HG02610 (cell line): ENCODE measurements around the gene TCF15.

Source experiments
- ATAC-seq: cut with Tn5 transposase; IDR thresholded peaks from one replicate; pipeline ENCODE4 v1.9.1; 2021; ENCODE audit warnings: mild to moderate bottlenecking, moderate library complexity; ENCODE audit not compliant: unreplicated experiment

Gene TCF15

DNA sequence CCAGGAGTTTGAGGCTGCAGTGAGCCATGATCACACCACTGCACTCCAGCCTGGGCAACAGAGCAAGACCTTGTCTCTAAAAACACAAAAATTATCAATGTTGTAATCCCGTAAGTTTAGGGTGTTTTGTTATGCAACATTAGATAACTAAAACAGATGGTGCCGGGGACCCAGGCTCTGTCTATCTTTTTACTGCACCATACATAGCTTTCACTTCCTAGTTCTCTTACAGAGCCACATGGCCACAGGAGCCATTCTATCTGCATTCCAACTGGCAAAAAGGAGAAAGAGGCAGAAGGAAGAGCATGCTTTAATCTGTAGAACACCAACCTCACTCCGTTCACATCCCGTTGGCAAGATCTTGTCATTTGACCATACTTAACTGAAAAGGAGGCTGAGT is 5.4 kb upstream of the TCF15 start:
- ATAC-seq: no peak

DNA sequence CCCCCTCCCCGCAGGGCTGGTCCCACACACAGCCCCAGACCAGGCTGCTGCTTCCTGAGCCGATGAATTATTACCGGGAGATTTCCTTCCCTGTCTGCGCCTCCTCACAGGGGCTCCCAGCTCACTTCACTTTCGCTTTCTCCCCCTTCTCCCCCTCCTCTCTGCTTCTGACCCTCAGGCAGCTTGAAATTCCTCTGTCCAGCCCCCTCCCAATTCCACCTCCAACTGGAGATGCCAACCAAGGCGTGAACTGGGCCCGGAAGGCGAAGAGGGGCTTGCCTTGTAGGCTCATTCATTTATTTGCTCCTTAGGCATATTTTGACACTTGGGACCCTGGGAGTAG is 1.7 kb upstream of the TCF15 start:
- ATAC-seq: no peak

DNA sequence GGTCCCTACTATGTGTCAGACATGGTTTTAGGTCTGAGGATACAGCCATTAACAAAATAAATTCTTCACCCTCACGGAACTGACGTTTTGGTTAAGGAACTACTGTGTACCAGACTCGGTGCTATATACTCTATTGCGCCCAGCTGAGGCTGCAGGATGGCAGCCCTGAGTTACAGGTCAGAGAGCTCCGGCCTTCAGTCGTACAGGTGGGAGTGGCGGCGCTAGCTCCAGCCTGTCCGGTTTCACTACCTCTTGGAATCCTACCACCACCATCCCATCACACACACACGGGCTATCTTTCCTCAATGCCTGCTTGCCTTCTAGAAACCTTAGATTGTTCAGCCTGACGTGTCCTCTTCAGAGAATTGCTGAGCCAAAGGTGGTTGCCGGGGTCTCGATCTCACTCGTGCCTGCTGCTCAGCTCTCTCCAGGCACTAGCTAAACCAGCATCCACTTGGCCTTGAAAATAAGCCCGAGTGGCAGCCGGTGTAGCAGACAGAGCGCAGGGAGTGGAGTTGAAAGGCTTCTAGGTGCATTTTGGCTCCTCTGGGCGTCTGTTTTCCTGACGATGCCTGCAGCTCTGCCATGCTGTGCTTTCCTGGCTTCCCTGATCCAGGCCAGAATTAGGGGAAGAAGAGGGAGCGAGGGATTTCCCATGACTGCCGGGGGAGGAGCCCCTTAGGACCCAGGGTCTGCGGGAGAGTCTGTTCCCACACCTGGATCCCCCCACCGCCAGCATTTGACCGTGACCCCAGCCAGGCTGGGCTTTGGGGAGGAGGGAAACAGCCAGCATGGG is 1.1 kb upstream of the TCF15 start:
- ATAC-seq: no peak

DNA sequence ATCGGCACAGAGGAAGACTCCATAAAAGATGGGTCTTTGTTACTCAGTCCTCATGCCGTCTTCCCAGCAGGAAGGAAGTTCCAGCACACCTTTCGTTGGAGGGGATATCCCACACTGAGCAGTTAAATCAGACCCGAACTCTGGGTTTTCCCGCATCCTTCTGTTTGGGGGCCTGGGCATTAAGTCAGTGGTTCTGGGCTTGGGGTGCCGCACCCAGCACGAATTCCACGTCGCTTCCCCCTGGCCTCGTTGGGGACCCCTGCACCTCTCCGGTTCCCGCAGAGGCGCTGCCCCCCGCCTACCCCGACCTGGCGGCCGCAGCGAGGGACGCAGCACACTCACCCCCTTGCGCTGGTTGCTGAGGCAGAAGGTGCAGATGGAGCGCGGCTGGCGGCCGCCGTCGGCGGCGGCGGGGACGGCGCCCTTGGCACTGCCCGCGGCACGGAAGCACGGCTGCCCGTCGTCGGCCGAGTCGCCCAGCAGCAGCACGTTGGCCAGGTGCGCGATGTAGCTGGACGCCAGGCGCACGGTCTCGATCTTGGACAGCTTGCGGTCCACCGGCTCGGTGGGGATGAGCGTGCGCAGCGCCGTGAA is 641 bp downstream of the TCF15 start:
- no peak for ATAC-seq

DNA sequence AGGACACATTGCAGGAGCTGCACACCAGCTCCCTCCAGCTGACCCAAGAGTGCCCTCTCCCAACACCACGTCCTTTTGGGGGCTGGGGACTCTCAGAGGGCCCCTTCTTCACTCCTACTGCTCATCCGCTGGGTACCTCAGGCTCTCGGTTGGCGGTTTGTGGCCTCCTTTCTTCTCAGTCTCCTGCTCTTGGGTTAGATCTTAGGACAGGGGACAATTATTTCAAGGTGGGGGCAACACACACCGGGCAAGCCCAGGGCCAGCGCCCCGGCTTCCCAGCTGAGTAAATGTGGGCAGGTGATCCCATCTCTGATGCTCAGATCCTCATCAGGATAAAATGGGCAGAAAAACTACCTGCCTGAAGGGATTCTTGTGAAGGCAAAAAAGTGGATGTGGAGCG is 1.1 kb downstream of the TCF15 start:
- no peak for ATAC-seq

DNA sequence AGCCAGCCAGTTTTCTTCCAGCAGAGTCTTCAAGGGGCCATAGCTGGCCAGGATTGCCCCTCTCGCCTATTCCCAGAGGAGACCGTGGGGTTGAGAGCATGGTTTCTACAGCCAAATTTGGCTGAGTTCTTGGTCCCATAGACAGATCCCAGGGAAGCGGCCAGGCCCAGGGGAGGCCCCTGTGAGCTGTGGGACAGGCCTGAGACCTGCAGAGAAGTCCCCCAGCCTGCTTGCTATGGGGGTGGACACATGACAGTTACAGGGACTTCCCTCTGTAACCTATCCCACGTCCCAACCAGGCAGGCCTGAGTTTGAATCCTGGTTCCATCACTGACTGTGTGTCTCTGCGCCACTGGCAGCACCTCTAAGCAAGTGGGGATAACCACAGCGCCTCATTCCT is 2.6 kb downstream of the TCF15 start:
- no peak for ATAC-seq

DNA sequence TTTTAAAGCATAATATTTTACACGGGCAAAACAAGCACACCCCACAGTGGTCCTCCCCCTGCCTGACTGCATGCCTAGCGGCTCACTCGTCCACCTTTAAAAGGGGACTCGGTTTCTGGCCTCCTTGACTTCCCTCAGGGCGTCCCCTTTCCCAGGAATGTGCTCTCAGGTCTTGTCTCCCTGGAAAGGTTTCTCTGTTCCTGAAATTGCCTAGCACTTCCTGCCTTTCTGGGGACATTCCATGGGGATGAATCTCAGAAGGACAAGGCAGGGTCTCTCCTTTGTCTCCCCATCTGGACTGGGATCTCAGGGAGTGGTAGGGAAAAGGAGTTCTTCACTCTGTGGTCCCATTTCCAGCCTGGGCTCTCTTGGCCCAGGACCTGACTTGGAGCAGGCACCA is 4.9 kb downstream of the TCF15 start:
- ATAC-seq: no peak

DNA sequence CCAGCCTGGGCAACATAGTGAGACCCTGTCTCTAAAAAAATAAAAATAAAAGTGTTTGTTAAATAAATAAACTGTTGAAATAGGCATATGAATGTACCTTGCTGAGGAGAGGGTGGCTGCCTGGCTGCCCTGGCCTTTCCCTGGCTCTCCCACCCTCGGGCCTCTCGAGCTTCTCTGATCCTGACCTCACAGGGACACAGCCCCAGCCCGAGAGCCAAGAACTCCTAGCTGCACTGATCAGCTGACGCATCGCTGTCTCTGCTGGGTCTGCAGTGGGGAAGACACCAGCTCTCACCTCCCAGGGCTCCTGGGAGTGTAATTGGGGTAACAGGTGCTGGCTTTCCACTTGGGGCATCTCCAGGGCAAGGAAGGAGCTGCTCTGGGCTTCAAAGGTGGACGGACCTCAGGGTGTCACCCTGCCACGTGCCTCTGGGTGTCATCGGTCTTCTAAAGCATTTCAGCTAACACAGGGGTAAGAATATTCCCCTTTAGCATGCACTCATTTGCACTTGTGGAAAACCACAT is 6.9 kb downstream of the TCF15 start:
- ATAC-seq: no peak

DNA sequence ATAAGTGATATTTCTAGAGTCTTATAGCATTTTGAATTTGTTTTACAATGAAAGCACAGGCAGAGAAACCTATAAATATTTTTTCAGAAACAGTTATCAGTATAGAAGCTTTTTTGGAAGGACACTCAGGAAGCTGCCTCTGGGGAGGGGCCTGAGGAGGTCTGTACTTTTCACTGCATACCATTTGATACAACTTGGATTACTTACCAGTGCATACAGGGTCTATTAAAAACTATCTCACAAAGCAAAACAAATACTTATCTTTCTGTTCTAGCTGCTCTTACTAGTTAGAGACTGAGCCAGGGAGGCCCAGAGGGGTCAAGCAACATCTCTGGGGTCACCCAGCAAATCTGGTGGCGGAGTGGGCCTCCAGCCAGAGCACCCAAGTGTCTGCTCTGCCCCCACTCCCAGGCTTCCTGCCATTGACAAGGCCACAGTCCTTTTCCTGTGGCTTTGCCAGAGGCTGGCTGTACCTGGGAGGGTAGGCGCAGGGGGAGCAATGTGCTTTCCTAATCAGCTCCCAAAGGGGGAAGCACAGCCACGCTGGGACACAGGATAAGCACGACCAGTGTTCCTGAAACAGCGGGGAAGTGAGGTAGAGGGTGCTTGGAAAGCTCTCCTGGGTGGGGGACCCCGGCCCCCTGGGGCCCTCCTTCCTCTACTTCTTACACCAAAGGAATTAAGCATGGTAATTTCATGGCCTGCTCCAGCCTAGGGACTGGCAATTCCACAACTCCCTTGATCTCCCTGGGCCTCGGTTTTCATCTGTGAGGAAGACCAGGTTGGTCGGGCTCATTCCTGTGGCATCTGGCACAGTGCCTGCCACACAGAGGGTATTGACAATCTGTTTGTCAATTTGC is 7.8 kb downstream of the TCF15 start:
- no peak for ATAC-seq

DNA sequence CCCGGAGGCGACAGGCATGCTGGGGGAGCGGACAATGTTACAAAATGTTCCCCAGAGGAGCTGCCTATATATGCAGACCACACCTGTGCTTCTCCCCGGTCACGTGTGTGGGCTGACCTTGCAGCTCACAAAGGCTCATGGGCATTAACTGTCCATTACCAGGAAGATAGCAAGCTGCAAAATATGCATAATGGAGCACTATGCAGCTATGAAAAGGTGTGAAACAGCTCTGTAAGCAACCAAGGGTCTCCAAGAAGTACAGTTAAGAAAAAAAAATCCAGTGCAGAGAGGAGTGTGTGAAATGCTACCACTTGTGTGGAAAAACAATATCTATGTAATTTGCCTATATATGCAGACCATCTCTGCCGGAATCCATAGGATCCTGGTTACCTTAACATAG is 9.4 kb downstream of the TCF15 start:
- ATAC-seq: no peak

DNA sequence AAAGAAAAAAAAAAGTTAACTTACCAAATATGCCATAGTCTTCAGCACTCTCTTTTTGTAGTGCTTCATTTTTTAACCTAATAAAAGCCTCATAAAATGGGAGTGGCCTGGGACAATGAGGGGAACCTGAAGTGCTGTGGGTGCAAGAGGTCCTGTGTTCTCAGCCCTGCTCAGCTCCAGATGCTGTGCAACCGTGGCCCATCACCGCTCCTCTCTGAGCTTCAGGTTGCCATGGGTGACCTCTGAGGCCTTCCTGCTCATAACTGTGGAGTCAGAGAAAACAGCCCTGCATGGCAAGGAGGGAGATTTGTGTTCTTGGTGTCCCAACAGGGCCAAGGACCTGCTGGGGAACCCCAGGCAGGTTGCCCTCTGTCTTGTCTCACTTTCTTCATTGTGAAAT is 10.0 kb downstream of the TCF15 start:
- no peak for ATAC-seq

DNA sequence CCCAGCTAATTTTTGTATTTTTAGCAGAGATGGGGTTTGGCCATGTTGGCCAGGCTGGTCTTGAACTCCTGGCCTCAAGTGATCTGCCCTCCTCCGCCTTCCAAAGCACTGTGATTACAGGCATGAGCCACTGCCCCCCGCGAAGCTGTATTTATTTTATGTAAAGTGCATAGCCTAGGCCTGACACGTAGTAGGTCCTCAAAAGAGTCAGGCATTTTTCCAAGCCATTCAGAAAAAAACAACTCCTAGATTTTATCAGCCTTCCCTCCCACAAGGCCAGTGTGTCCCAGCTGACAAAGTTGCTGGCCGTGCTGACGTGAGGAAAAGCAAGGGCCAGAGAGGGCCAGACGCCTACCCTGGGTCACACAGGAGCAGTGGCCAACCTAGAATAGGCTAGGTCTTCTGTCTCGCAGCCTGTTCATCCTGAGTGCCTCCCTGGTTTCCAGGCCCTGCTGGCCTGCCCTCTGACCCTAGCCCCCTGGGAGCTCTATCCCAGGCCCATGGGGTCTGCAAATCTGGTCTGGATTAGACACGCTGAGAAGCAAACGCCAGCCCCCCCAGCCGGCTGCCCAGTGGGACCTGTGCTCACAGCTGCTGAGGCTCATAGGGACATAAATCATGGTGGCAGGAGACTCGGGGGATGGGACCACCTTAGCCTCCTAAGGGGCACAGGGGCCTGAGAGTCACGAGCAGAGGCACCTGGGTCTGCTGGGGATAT is 11.8 kb downstream of the TCF15 start:
- ATAC-seq: no peak

DNA sequence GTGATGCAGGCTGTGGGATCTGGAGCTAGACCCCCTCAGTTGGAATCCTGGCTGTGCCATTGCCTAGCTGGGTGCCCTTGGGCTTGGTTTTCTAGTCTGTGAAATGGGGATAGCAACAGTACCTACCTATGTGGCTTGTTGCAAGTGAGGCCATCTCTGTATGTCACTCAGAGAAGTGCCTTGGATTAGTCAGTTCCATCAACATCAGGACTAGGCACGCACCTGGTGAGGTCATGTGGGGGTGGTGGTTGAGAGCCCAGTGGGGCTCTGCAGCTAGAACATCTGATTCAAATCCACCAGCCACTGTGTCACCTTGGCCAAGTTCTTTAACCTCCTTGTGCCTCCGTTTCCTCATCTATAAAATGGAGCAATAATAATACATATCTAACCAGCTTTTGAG is 12.5 kb downstream of the TCF15 start:
- no peak for ATAC-seq

DNA sequence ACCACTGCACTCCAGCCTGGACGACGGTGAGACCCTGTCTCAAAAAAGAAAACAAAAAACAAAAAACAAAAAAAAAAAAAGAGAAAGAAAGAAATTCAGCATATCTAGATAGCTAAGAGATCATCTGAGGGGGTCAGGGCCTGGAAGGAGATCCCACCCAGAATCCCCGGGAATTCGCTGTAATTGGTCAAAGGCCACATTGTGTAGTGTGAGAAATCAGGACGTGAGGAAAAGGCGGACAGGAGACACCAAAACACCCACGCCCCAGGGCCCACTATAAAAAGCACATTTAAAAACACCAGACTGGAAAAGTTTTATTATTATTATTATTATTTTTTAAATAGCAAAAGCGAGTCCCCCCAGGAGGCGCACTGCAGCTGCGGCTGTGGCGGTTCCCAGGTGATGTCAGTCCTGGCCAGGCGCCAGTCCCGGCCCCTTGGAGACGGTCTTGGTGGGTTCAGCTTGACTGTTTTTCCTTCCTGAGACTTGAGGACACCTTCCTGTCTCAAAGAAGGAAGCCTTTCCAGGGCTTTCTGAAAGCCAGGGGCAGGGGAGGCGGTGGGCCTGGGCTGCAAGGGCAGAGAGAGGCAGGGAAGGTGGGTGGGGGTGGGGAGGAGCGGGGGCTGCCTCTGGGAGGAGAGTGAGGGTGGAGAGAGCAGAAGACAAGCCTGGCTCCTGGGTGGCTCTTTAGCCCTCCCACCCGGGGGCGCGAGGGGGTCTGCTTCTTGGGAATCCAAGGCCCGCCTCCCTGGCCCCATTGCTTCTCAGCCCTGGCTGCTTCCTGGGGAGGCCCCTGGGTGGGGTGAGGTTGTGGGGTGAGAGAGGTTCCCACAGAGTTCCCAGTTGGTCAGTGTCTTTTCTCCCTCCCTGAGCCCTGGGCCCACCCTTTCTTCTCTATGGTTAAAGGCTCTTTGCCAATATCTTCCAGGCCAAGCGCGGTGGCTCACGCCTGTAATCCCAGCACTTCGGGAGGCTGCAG is 14.5 kb downstream of the TCF15 start:
- ATAC-seq: no peak

DNA sequence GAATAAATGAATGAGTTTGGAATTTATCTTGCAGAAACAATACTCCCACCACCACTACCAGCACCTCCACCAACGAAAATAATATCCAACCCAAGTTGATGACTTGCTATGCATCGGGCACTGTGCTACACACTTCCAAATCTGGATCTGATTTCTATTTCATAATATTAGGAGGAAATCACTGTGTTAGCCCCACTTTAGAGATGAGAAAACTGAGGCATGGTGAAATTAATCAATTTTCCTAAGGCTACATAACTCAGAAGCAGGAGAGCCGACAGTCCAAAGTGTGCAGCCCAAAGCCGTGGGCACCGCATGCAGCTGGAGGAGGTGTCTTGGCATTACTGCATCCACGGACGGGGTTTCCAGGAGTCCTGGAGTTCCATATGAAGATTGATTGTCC is 17.6 kb downstream of the TCF15 start:
- no peak for ATAC-seq

DNA sequence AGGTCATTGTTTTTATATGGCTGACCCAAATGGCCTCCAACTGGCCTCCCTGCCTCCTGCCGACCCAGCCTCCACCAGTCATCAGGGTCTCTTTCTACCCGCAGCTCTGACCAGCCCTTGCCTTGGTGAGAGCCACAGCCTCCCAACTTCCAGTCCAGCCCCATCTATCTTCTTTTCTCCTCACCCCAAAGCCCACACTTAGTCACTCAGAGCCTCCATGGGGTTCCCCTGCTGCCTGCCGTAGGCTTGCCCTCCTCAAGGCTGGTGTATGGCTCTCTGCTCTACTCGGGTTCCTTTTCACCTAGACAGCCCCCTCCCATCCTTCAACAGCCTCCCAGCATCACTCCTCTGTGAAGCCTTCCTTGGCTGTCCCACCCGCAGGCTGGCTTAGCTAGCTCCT is 18.2 kb downstream of the TCF15 start:
- ATAC-seq: no peak

DNA sequence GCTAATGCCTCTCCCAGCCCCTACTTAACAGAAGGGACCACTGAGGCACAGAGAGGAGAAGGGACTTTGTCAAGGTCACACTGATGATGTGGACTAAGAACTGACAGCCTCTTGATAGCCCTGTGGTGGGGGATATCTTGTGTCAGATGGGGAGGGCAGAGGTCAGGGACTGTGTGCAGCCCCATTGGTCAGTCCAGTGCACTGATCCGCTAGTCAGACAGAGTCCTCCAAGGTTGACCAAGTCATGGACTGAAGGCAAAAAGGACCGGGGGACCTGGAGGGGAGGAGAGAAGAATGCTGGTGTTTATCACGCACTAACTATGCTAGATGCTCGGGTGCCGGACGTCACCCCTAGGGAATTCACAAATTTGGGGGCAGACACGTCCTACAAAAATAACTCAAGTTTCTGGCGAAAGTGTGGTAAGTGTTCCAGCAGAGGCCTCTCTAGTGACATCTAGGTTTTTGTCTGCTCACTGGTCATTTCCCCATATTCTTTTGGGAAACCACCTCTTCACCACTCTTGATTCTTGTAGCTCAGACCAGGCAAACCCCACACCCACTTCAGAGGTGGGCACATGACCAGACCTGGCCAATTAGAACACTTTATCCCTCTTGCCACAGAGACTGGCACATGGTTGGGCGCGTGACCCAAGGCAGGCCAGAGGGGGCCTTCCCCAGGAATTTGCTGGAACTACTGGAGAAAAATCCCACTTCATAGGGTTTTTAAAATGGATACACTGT is 21.0 kb downstream of the TCF15 start:
- no peak for ATAC-seq

DNA sequence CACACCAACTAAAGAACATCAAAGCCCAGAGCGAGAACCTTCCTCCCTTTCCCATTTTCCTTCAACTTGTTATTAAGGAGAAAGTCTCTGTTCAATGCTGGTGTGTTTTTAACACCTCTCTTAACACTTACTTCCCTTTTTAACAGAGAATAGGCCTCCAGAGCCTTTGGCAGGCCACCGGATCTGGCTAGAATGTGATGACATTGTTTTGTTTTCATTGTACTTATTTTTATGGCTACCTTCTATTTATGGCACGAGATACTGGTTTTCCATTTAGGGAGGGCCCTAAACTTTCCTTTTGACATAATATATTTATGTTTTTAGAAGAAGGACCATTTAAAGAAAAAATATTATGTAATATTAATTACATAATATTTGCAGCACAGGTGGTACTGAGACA is 21.6 kb downstream of the TCF15 start:
- ATAC-seq: no peak

DNA sequence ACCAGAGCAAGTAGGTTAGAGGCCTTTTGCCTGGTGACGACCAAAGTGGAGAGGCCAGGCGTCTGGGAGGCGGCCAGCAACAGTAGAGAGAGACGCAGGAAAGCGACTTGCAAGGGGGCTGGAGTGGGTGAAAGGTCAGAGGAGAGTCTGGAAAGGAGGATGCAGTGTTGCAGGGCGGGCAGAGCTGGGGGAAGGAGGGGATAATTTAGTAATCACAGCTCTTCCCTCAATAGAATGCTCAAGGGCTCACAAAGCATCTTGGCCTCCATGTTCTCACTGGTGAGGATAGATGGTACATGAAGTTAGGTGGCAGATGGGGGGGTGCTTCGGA is 25.2 kb downstream of the TCF15 start:
- ATAC-seq: no peak
